GM18511 (cell line): ENCODE data around the gene ERG28.
"Not testable (repeated sequence)": the region's sequence is repeated elsewhere in the genome, so short reads cannot be mapped to it uniquely, and the experiment has no call there.

ENCODE experiments used
- ATAC-seq: cut with Tn5 transposase; IDR thresholded peaks from one replicate; pipeline ENCODE4 v1.9.1; 2021; ENCODE audit warnings: mild to moderate bottlenecking, moderate library complexity; ENCODE audit not compliant: unreplicated experiment

The ERG28 gene, protein sequence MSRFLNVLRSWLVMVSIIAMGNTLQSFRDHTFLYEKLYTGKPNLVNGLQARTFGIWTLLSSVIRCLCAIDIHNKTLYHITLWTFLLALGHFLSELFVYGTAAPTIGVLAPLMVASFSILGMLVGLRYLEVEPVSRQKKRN

DNA sequence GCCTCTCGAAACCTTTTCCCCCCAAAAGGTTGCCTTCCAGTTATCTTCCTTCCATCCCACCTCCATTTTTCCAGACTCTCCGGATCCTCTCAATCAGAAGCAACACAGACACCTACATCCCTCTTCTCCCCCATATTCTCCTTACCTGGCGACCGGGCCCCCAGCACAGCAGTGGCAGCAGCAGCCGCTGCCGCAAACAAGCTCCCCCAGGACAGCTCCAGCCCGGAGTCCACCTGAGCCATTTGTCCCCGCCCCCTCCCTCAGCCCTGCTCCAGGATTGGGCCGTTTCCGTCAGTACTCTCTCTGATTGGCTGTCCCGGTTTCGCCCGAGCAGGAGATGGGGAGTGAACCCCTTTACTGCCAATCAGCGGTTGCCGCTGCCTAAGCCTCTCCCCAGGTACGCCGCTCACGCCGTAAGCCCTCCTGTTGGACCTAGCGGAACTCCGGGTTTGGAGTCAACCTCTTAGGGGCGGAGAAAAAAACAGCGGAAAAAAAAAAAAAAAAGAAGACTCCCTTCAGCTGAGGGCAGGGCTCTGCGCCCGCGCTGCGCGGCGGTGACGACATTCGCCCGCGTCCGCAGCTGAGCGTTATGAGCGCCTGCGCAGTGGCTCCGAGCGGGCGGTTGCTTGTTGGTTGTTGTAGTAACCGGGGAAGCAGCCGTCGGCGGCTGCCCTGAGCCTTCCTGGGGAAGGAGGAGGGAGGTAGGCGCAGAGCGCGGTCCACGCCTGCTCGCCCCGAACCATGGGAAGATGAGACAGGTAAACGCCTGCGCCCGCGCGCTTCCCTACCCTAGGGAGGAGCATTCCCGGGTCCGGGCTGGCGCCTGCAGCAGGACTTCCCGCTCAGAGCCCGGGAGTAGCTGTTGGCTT, at the start of gene ERG28, which contains the start of gene TTLL5:
Gene ERG28, minus strand, starts transcription at position 247 of the 869 bp plus-strand sequence. CDS start 3,374 bp downstream, outside the sequence.
Gene TTLL5, plus strand, starts transcription at position 617 of the 869 bp plus-strand sequence. CDS start 1,904 bp downstream, outside the sequence.
- peak; percentile 99 for ATAC-seq

GRCh38 chr14:75709207-75709812, 48.6 kb upstream of the ERG28 start:
- ATAC-seq = no peak

GRCh38 chr14:75705014-75705413, 44.3 kb upstream of the ERG28 start:
- no peak for ATAC-seq

- ATAC-seq = no peak
Observed at GRCh38 chr14:75703467-75703866, 42.8 kb upstream of the ERG28 start.

GRCh38 chr14:75702616-75703261, 42.1 kb upstream of the ERG28 start:
- ATAC-seq = no peak

- no peak for ATAC-seq
Observed at GRCh38 chr14:75702122-75702521, 41.4 kb upstream of the ERG28 start.

- no peak for ATAC-seq
Observed at GRCh38 chr14:75700295-75700694, 39.6 kb upstream of the ERG28 start.

DNA sequence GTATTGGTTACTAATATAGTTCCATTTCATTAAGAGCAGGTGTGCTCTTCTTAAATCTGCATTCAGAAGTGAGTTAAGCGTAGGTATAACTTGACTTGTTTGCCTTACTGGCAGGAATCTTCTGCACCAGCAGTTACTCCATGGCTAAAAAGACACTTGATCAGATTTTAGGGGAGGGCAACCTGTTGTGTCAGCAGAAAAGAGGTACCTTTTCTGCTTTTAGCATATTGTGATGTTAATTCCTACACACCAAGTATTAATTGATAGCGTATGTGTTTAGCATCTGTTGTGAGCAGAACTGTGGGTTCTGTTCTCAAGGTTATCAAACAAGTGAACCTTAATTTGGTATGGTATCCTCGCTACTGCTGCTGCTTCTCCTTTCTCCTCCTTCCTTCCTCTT, 38.7 kb upstream of the ERG28 start:
- no peak for ATAC-seq

DNA sequence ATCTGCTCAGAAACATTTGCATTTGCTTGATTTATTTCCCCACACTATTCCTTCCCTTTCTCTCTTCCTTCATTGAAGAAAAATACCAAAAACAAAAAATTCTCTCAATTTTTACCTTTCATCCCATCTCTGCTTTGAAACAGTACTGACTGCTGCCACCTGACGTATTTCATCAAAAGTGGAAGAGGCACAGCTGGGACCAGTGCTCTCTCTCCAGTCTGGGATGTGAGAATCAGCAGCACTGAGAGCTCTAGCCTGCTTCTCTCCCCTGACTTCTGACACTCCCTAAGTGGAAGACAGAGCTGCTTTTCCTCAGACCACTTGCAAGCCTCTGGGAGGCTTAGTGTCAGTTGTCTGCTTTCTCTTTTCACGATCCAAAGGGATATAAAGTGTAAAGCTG, 37.2 kb upstream of the ERG28 start:
- ATAC-seq = no peak

GRCh38 chr14:75697386-75697785, 36.7 kb upstream of the ERG28 start:
- no peak for ATAC-seq

GRCh38 chr14:75695025-75695424, 34.3 kb upstream of the ERG28 start:
- not testable (repeated sequence) for ATAC-seq

- no peak for ATAC-seq
Observed at GRCh38 chr14:75690010-75690409, 29.3 kb upstream of the ERG28 start.

DNA sequence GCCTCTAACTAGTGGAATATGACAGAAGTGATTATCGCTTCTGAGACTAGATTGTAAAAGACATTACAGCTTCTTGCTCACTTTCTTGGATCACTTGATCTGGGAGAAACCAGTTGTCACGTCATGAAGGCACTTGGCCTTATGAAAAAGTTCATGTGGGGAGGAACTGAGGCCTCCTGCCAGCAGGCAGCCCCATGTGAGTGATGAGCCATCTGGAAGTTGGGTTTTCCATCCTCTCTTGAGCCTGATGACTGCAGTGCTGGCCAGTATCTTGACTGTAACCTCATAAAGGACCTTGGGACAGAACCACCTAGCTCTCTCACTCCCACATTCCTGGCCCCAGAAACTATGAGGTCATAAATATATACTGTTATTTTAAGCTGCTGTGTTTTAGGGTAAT, 28.3 kb upstream of the ERG28 start:
- no peak for ATAC-seq

- ATAC-seq = no peak
Observed at GRCh38 chr14:75685910-75686309, 25.2 kb upstream of the ERG28 start.

DNA sequence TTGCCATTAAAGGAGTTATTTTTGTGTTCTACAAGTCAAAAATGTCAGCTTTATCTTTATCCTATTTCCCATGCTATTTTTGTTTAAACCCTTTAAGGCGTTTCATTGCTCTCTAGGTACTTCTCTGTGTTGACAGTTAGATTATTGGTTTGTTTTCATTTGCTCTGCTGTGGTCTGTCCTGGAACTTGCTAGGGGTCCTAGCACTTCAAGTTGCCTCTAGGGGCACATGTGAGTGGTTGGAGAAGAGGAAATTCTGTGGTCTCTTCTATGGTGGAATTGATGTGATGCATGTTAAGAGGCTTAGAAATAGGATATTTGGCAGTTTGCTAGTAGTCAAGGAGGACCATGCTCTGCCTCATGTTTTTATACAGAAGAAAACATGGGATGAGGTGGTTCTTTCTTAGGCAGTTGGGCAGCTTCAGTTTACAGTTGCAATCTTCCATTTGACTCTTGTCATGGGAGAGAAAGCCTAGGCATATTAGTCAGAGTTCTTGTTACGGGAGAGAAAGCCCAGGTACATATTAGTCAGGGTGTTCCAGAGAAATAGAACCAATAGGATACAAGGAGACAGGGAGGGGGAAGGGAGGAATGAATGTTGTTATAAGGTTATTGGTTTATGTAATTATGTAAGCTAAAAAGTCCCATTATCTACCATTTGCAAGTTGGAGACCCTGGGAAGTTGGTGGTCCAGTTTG, 14.7 kb upstream of the ERG28 start:
- no peak for ATAC-seq

GRCh38 chr14:75673345-75674035, 12.8 kb upstream of the ERG28 start:
- no peak for ATAC-seq

- no peak for ATAC-seq
Observed at GRCh38 chr14:75672605-75673192, 12.0 kb upstream of the ERG28 start.

GRCh38 chr14:75667099-75667765, 6.6 kb upstream of the ERG28 start:
- ATAC-seq = no peak

GRCh38 chr14:75662966-75663365, 2.3 kb upstream of the ERG28 start:
- ATAC-seq = no peak
